Subcutaneous adipose tissue (tissue), 4 donors: Measurements from ENCODE around the gene CHCHD1. TPM values are rescaled to one million over a fixed set of nuclear protein-coding genes. Genes with fewer than 3 reads are reported as not detected.

ENCODE experiments used
- CTCF ChIP-seq: fragments of 450-650 bp; IDR thresholded peaks from one replicate; pipeline ENCODE4 v1.5.1; 2016; ENCODE audit warnings: low read depth, mild to moderate bottlenecking, control low read depth, antibody characterized with exemption, moderate library complexity
- total RNA-seq, 4 donors: library from RNA; depleted of rRNA; stranded (reverse); fragments of >200 nt; gene quantifications; one replicate each; pipeline ENCODE4 v1.1.0, GENCODE V29; 2016

Gene CHCHD1
- total RNA-seq, 4 donors from 2014 or later, result 18.0 to 61.0 (median 21.2) TPM

- no peak for TF ChIP-seq CTCF
Observed at GRCh38 chr10:73810358-73810734, 28.5 kb downstream of the CHCHD1 start.

- no peak for TF ChIP-seq CTCF
Observed at GRCh38 chr10:73810735-73811465, 29.1 kb downstream of the CHCHD1 start.

- no peak for TF ChIP-seq CTCF
Observed at GRCh38 chr10:73812657-73813056, 30.8 kb downstream of the CHCHD1 start.

- TF ChIP-seq CTCF, result no peak
Observed at GRCh38 chr10:73813333-73813732, 31.5 kb downstream of the CHCHD1 start.

- no peak for TF ChIP-seq CTCF
Observed at GRCh38 chr10:73814276-73814895, 32.5 kb downstream of the CHCHD1 start.

- no peak for TF ChIP-seq CTCF
Observed at GRCh38 chr10:73814896-73815718, 33.3 kb downstream of the CHCHD1 start.

- TF ChIP-seq CTCF, result no peak
Observed at GRCh38 chr10:73815719-73816030, 33.8 kb downstream of the CHCHD1 start.
